BE2C (cell line): ENCODE data around the gene PAK2.

Experiments used
- DNase-seq: peaks from one replicate; pipeline ENCODE4 v3.0.0-alpha.2; 2020
- H3K27me3 ChIP-seq: fragments of 250-450 bp; sonication (Bioruptor Pico); 2 replicates; pipeline ENCODE4 v1.5.1; 2020; ENCODE audit warnings: mild to moderate bottlenecking
- H3K36me3 ChIP-seq: fragments of 250-450 bp; sonication (Bioruptor Pico); 2 replicates; pipeline ENCODE4 v1.5.1; 2020; ENCODE audit warnings: mild to moderate bottlenecking
- H3K4me1 ChIP-seq: fragments of 250-450 bp; sonication (Bioruptor Pico); 2 replicates; pipeline ENCODE4 v1.5.1; 2020
- H3K4me3 ChIP-seq: 2 replicates; pipeline ENCODE4 v1.5.1; 2011; ENCODE audit warnings: low read depth, low read length
- H3K9me3 ChIP-seq: fragments of 250-450 bp; sonication (Bioruptor Pico); 2 replicates; pipeline ENCODE4 v1.5.1; 2020
- CTCF ChIP-seq: IDR thresholded peaks from 2 replicates; pipeline ENCODE4 v1.5.1; 2012; ENCODE audit warnings: mild to moderate bottlenecking, low read depth, low read length

Gene PAK2

GRCh38 chr3:196757876-196758739 is 18.5 kb downstream of the PAK2 start:
- Histone ChIP-seq H3K9me3 (peaks cover 8% of the 10 kb centered on the region), H3K4me1 (peaks cover 9% of the 10 kb centered on the region), H3K36me3 (peaks cover 10% of the 10 kb centered on the region), H3K4me3 (no peak overlapping the region), H3K27me3 (no peaks in the 10 kb centered on the region)
- no peak for TF ChIP-seq CTCF
- no peak for DNase-seq

- Histone ChIP-seq H3K36me3 (peaks cover 4% of the 10 kb centered on the region; the same call in 1 of the 2 replicates), H3K27me3 (no peaks in the 10 kb centered on the region), H3K4me3 (no peak overlapping the region), H3K4me1 (no peaks in the 10 kb centered on the region), H3K9me3 (no peaks in the 10 kb centered on the region; the same call in 1 of the 2 replicates)
- TF ChIP-seq CTCF: no peak
- DNase-seq: no peak
Observed at GRCh38 chr3:196763179-196763578, 23.5 kb downstream of the PAK2 start.

GRCh38 chr3:196765454-196765853 is 25.8 kb downstream of the PAK2 start:
- TF ChIP-seq CTCF: no peak
- Histone ChIP-seq H3K27me3 (no peaks in the 10 kb centered on the region), H3K4me1 (no peaks in the 10 kb centered on the region), H3K9me3 (no peaks in the 10 kb centered on the region; the same call in none of the 2 replicates), H3K36me3 (peaks cover 8% of the 10 kb centered on the region; the same call in 1 of the 2 replicates), H3K4me3 (no peak overlapping the region)
- no peak for DNase-seq

- H3K4me3 ChIP-seq: no peak overlapping the region
- H3K36me3 ChIP-seq: peaks cover 9% of the 10 kb centered on the region
- H3K9me3 ChIP-seq: no peaks in the 10 kb centered on the region; the same call in none of the 2 replicates
- DNase-seq: no peak
- H3K4me1 ChIP-seq: peaks cover 6% of the 10 kb centered on the region
- H3K27me3 ChIP-seq: no peaks in the 10 kb centered on the region
- TF ChIP-seq CTCF: no peak
Observed at GRCh38 chr3:196771067-196771466, 31.4 kb downstream of the PAK2 start.

- peaks cover 9% of the 10 kb centered on the region for H3K36me3 ChIP-seq
Observed at GRCh38 chr3:196772102-196772501, 32.4 kb downstream of the PAK2 start.

More at GRCh38 chr3:196772102-196772501, 32.4 kb downstream of the PAK2 start:
- H3K27me3 ChIP-seq: no peaks in the 10 kb centered on the region
- no peak for TF ChIP-seq CTCF
- peaks cover 6% of the 10 kb centered on the region for H3K4me1 ChIP-seq
- H3K4me3 ChIP-seq: no peak overlapping the region
- no peak for DNase-seq
- no peaks in the 10 kb centered on the region; the same call in none of the 2 replicates for H3K9me3 ChIP-seq
